Ramos (cell line): Measurements from ENCODE around the gene YWHAH.

ENCODE experiments used
- in situ Hi-C: fragments of 300-500 bp; cut with MboI; formaldehyde crosslinking; loops from one replicate; pipeline ENCODE4 v1.14.3; 2022; ENCODE audit warnings: low sequenced_read_pairs; ENCODE audit not compliant: unreplicated experiment

Gene YWHAH

GRCh38 chr22:31943978-31944699, at the start of gene YWHAH:
YWHAH (plus strand) TSS chr22:31944535; CDS start chr22:31944734, 199 bp downstream.
- in situ Hi-C loops: no loop called here

GRCh38 chr22:31895411-31896123, 48.8 kb upstream of the YWHAH start:
- in situ Hi-C loops: no loop called here

DNA sequence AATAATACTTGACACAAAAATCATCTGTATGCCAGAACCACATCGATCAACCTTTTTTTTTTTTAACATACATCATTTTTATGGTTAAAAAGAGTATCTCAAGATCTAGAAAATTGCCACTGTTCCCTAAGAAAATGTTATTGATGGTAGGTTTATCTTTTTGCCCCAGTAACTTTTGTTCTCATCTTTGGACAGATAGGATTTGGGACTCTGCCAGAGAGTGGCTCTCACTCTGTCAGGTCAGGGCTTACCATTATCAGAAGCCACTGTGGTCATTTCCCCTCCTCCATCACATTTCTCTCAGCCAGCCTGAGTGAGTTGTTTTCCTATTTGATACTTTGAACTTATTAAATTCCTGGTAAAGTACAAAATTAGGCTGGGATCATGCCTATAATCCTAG, 47.9 kb upstream of the YWHAH start:
- in situ Hi-C loops: no loop called here

- in situ Hi-C loops: no loop called here
Measured at GRCh38 chr22:31897842-31898805, 46.2 kb upstream of the YWHAH start.

DNA sequence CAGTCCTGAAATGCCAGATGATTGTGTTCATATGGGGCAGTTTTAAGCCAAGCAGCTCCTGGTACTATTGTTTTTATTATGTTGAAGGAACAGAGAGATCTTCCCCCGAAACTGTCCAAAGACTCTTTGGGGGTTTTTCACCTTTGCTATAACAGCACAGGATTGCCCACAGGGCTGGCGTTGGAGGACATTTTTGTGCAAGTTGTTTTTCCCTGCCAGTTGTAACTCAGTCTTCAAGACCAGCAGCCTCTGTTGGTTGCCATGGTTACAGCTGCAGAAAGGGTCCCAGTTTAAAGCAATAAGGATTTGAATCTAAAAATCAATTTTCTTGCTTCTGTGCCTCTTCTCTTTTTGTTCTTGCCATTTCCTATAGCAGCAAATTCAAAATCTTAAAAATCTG, 45.4 kb upstream of the YWHAH start:
- in situ Hi-C loops: no loop called here

DNA sequence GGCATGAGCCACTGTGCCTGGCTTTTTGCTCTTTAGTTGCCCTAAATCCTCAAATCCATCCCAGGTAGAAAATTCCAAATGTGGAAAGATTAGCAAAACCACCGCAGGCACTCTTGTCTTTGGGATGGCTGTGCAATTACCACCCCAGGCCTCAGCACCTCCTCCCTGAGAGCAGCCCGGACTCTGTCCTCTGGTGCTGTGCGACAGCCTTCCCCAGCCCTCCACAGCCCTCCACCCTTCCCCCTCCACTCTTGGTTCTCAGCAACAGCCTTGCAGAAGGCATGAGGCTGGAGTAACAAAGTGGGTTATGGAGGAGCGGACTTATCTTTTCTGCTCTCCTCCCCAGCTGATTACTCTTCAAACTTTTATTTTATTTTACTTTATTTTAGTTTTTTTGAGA, 44.7 kb upstream of the YWHAH start:
- in situ Hi-C loops: no loop called here

DNA sequence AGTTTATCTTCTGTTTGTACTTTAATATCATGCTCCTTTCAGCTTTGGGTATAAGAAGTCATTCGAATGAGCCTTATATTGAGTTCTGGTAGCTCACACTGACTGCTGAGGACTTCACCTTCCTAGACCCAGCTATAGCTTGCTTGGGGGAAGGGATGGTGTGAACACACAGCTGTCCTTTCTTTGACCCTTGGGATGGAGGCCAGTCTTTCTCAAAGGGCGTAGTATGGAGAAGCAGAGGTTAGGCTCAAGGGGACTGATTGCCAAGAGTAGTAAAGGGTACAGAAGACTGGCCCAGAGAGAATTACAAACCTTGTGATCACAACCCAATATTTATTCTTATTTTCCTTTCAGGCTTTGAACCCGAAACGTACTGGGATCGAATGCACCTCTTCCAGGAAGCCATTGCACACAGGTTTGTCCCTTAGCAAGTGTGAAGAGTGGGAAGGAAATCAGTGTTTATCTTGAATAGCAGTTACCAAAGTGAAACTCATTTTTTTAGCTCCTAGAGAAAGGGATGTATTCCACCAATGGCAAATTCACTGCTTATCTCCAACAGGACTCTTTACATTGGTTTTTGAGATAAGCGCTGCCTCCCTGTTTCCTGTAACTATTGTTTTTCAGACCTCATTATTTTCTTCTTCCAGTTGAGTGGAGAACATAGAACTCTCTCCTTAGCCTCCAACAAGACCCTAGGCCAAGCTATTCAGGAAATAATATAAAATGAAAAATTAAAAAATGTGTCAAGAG, 42.8 kb upstream of the YWHAH start:
- in situ Hi-C loops: no loop called here

DNA sequence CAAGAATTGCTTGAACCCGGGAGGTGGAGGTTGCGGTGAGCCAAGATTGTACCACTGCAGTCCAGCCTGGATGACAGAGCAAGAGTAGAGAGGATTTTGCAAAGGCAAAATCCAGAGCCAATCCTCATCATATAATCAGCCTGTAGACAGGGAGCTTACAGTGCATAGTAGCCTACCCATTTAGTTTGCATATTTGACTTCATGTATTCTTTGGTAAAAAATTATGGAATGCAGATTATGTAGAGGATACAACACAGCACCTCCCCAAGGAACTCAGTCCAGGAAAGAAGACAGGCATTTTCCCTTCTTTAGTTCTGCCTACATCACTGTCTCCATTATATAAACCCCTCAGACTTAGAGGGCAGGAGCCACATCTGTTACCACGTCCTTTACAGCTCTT, 39.7 kb upstream of the YWHAH start:
- in situ Hi-C loops: no loop called here

DNA sequence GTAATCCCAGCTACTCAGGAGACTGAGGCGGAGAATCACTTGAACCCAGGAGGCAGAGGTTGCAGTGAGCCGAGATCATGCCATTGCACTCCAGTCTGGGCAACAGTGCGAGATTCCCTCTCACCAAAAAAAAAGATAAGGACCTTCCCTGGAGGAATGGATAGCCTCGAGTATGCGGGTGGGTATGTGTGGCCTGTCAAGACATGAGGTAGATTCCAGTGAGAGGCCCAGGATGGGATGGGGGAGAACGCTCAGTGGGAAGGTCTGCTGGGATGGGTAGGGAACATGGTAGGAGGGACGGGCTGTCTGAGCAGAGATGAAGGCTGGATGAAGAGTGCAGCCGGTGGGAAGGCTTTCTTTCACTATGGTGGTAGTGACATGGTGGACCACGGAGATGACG, 39.0 kb upstream of the YWHAH start:
- in situ Hi-C loops: no loop called here

- in situ Hi-C loops: no loop called here
Measured at GRCh38 chr22:31906086-31906485, 38.2 kb upstream of the YWHAH start.

- in situ Hi-C loops: no loop called here
Measured at GRCh38 chr22:31906569-31906968, 37.8 kb upstream of the YWHAH start.

- in situ Hi-C loops: no loop called here
Measured at GRCh38 chr22:31909977-31910376, 34.4 kb upstream of the YWHAH start.

DNA sequence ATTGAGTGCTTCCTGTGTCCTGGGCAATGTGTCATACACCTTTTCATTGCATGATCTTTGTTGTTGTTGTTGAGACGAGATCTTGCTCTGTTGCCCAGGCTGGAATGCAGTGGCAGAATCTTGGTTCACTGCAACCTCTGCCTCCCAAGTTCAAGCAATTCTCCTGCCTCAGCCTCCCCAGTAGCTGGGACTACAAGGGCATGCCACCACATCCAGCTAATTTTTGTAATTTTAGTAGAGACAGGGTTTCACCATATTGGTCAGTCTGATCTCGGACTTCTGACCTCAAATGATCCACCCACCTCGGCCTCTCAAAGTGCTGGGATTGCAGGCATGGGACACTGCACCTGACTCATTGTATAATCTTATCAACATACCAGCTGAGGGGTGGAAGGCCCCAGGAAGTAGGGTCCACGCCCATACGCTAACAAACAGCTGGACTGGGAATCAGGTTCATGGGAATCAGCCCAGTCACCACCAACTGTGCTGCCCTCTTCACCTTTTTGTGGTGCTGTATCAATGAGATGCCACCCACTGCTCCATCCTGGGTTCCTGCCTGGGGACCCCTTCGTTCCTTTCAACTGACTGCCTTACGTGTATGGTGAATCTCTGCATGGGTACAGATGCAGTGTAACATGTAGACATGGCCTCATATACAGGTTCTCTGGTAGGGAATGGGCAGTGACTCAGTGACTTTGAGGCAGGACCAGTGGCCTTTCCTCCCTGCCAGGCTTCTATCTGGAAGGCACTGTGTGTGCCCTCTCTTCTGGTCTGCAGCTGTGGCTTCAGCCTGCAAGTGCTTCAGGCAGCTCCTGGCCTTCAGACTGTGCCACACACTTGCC, 32.5 kb upstream of the YWHAH start:
- in situ Hi-C loops: no loop called here

DNA sequence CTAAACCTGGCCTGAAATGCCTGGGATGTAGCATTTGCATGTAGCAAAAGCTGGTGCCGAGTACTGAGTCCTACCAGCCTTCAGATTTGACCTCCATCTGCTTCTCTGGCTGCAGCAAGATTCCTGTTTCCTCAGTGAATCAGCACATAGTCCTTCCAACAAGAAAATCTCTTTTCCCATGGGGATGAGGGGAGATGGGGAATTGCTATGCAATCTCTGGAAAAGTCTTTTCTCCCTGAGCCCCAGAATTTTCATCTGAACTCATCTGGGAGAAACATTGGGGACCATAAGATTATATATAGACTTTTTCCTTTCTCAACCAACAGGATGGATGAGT, 32.0 kb upstream of the YWHAH start:
- in situ Hi-C loops: no loop called here

DNA sequence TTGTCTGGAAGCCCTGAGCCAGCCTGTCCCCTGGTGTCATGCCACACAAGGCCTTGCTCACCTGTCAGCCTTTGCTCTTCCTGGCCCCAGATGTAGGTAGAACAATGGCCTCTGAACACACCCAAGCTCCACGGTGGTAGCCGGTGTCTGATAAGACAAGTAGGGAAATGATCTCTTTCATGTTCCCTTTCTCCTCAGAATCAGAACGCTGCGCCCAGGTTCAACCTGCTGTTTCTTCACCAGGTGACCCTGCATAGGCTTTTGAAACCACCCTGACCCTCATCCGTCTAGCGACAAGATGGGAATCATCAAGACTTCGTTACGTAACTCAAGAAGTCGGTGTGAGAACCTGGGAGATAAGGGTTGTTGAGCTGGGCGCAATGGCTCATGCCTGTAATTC, 28.7 kb upstream of the YWHAH start:
- in situ Hi-C loops: no loop called here

DNA sequence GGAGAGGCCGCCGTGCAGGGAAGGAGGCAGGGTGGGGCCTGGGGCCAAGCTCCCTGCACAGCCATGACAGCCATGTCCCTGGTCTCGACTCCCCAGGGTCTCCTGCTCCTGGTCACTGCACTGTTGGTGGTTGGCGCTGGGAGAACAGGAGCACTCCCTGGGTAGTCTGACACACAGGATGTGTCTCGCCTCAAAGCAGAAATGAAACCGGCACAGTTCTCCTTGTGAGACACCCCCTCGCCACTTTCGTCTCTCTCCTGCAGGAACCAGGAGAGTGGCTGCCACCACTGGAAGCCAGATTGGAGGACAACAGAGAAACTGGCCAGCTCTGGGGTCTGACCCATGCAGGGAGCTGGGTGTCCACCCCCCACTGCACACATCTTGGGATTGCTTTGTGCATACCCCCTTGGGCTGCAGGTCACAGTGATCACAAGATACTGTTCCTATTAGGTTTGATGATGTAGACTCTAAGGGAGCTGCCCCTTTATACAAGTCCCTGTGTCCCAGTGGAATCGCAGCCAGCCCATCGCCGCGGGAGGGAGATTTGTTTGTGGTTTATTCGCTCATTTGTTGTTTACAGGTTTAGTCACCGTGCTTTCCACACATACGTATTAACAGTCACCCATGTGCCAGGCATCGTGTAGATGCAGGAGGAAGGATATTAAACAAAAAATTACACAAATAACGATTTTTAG, 27.0 kb upstream of the YWHAH start:
- in situ Hi-C loops: no loop called here

DNA sequence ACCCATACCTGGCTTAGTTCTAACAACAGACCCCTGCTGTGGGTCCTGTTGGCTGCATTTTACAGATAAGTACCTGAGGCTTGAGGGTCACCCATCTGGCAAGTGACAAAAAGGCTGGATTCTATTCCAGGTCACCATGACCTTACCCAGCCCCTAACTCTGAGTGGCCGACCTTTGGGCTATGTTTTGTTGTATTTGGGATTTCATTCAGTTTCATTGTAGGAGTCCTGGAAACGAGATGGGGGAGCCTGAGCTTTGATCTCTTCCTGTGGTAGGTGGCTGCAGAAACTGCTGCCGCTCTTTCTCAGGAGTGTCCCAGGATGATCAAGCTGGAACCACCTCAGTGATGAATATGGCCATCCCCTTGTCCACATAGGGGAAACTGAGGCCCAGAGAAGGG, 24.6 kb upstream of the YWHAH start:
- in situ Hi-C loops: no loop called here

GRCh38 chr22:31920306-31920705, 24.0 kb upstream of the YWHAH start:
- in situ Hi-C loops: no loop called here

GRCh38 chr22:31921106-31921505, 23.2 kb upstream of the YWHAH start:
- in situ Hi-C loops: no loop called here
